Epithelial cell of alveolus of lung (primary cell): ENCODE measurements around the gene CAND2. TPM values are rescaled to one million over a fixed set of nuclear protein-coding genes. Genes with fewer than 3 reads are reported as not detected.

Source experiments
- total RNA-seq: library from RNA; depleted of rRNA; stranded (reverse); fragments of >200 nt; gene quantifications from 2 replicates; pipeline ENCODE4 v1.2.1, GENCODE V29; 2015

Gene CAND2
- 5.0 and 5.7 TPM in 2 replicates for total RNA-seq

GRCh38 chr3:12796171-12797123 is at the start of gene CAND2:
Gene CAND2, plus strand, starts transcription at chr3:12796680. Its CDS starts 41 bp downstream, at chr3:12796721.

GRCh38 chr3:12759097-12759679 is 37.3 kb upstream of the CAND2 start, which contains the start of gene TMEM40:
Gene TMEM40, minus strand, starts transcription at chr3:12759259. Its CDS starts 9,427 bp downstream, at chr3:12749832.

GRCh38 chr3:12841149-12841969 is 44.9 kb downstream of the CAND2 start, which contains the start of gene RPL32:
Gene RPL32, minus strand, starts transcription at chr3:12841565. Its CDS starts 1,328 bp downstream, at chr3:12840237.

Other genes starting within 250 kb of the CAND2 start
- gene MKRN2, start 239.6 kb upstream of the CAND2 start, total RNA-seq, result 41.4 and 47.6 TPM in 2 replicates
- gene RAF1, start 132.6 kb upstream of the CAND2 start, total RNA-seq, result 64.8 and 67.6 TPM in 2 replicates
- 0.52 TPM in 1 of 2 replicates, not detected in the other for gene TMEM40, start 37.4 kb upstream of the CAND2 start, total RNA-seq
- 1,067 and 3,036 TPM in 2 replicates for gene RPL32, start 44.9 kb downstream of the CAND2 start, total RNA-seq